NCI-H128 (cell line): ENCODE data around the gene NFE2L3.
"Not testable (repeated sequence)": the region's sequence is repeated elsewhere in the genome, so short reads cannot be mapped to it uniquely, and the experiment has no call there.

Experiments used
- DNase-seq: peaks from one replicate; lab custom pipeline; 2025; ENCODE audit not compliant: unreplicated experiment; lab: John Stamatoyannopoulos, UW

Gene NFE2L3

GRCh38 chr7:26145238-26145637, 6.8 kb upstream of the NFE2L3 start:
- DNase-seq = no peak

GRCh38 chr7:26147030-26147429, 5.0 kb upstream of the NFE2L3 start:
- no peak for DNase-seq

- not testable (repeated sequence) for DNase-seq
Measured at GRCh38 chr7:26147646-26148306, 4.2 kb upstream of the NFE2L3 start.

GRCh38 chr7:26148307-26148700, 3.7 kb upstream of the NFE2L3 start:
- not testable (repeated sequence) for DNase-seq

- DNase-seq = no peak
Measured at GRCh38 chr7:26149391-26149977, 2.5 kb upstream of the NFE2L3 start.

- no peak for DNase-seq
Measured at GRCh38 chr7:26151096-26151495, 902 bp upstream of the NFE2L3 start.

GRCh38 chr7:26151650-26151952, 397 bp upstream of the NFE2L3 start:
- no peak for DNase-seq

GRCh38 chr7:26152782-26153240, 813 bp downstream of the NFE2L3 start:
- DNase-seq = not testable (repeated sequence)

- no peak for DNase-seq
Measured at GRCh38 chr7:26153241-26153822, 1.3 kb downstream of the NFE2L3 start.

GRCh38 chr7:26153823-26154783, 2.1 kb downstream of the NFE2L3 start:
- DNase-seq = no peak

GRCh38 chr7:26155531-26156375, 3.8 kb downstream of the NFE2L3 start:
- no peak for DNase-seq

GRCh38 chr7:26156451-26157420, 4.7 kb downstream of the NFE2L3 start:
- no peak for DNase-seq

GRCh38 chr7:26157520-26158105, 5.6 kb downstream of the NFE2L3 start:
- DNase-seq = no peak

- DNase-seq = no peak
Measured at GRCh38 chr7:26159243-26159642, 7.2 kb downstream of the NFE2L3 start.

GRCh38 chr7:26160896-26161295, 8.9 kb downstream of the NFE2L3 start:
- no peak for DNase-seq

GRCh38 chr7:26162431-26162830, 10.4 kb downstream of the NFE2L3 start:
- DNase-seq = no peak

GRCh38 chr7:26163804-26164203, 11.8 kb downstream of the NFE2L3 start:
- DNase-seq = not testable (repeated sequence)

GRCh38 chr7:26165950-26166683, 14.1 kb downstream of the NFE2L3 start:
- no peak for DNase-seq
